Endothelial cell of umbilical vein (primary cell): ENCODE data around the gene TMEM239.

ENCODE experiments used
- CTCF ChIP-seq, 2 donors: IDR thresholded peaks; 1 replicate in 1 of 2; 2 replicates in 1 of 2; pipeline ENCODE4 v1.5.1; 2011; ENCODE audit warnings: low read length in 2 of 2, mild to moderate bottlenecking in 2 of 2, moderate library complexity in 2 of 2, control low read depth in 1 of 2, inconsistent platforms in 1 of 2, low read depth in 1 of 2; ENCODE audit not compliant: insufficient read depth in 1 of 2; ENCODE audit errors: extremely low read depth in 1 of 2
- EZH2 ChIP-seq: IDR thresholded peaks from 2 replicates; pipeline ENCODE4 v1.6.1; 2012; ENCODE audit warnings: borderline replicate concordance, low read depth, mild to moderate bottlenecking, moderate library complexity, low read length, inconsistent platforms; ENCODE audit not compliant: severe bottlenecking
- FOS ChIP-seq: IDR thresholded peaks from 2 replicates; pipeline ENCODE4 v1.6.1; 2011; ENCODE audit warnings: mild to moderate bottlenecking, low read length, moderate library complexity, borderline replicate concordance; ENCODE audit not compliant: insufficient read depth
- JUN ChIP-seq: IDR thresholded peaks from 2 replicates; pipeline ENCODE4 v1.6.1; 2011; ENCODE audit warnings: borderline replicate concordance, low read depth; ENCODE audit not compliant: insufficient read length, insufficient read depth
- MYC ChIP-seq: IDR thresholded peaks from one replicate; pipeline ENCODE4 v1.6.1; 2011; ENCODE audit warnings: mild to moderate bottlenecking, low read depth, low read length
- POLR2A ChIP-seq: IDR thresholded peaks from 2 replicates; pipeline ENCODE4 v1.6.1; 2012; ENCODE audit warnings: low read depth, mild to moderate bottlenecking, control low read depth, low read length
- POLR2AphosphoS5 ChIP-seq: IDR thresholded peaks from 2 replicates; pipeline ENCODE4 v1.6.1; 2012; ENCODE audit warnings: low read depth, mild to moderate bottlenecking, control low read depth, low read length, moderate library complexity; ENCODE audit not compliant: insufficient read depth
- TF ChIP-seq, protein P1 (sequence below): IDR thresholded peaks from 2 replicates; pipeline ENCODE4 v1.6.1; 2011; ENCODE audit not compliant: insufficient read depth, insufficient read length

DNA sequence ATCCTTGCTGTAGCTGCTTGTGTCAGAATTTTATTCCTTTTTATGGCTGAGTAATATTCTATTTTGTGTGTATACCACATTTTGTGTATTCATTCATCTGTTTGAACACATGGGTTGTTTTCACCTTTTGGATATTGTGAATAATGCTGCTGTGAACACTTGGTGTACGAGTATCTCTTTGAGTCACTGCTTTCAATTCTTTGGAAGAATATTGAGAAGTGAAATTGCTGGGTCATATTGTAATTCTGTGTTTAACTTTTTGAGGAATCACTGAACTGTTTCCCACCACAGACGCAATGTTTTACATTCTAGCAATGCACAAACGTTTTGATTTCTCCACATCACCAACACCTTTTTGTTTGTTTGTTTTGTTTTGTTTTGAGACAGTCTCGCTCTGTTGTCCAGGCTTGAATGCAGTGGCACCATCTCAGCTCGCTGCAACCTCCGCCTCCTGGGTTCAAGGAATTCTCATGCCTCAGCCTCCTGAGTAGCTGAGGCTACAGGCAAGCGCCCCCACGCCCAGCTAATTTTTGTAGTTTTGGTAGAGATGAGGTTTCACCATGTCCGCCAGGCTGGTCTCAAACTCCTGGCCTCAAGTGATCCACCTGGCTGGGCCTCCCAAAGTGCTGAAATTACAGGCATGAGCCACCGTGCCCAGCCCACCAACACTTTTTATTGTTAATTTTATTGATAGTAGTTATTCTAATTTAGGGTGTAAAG, 37.4 kb upstream of the TMEM239 start:
- no peak for TF ChIP-seq POLR2AphosphoS5
- no peak for TF ChIP-seq CTCF (IDR thresholded peaks at IDR 0.05; ENCODE audit: extremely low read depth in 1 of 2, insufficient read depth in 1 of 2, low read depth in 1 of 2, low read length in 2 of 2)
- TF ChIP-seq POLR2A, result no peak
- TF ChIP-seq EZH2, result no peak
- TF ChIP-seq FOS, result no peak
- no peak for TF ChIP-seq MYC
- TF ChIP-seq, protein P1, sequence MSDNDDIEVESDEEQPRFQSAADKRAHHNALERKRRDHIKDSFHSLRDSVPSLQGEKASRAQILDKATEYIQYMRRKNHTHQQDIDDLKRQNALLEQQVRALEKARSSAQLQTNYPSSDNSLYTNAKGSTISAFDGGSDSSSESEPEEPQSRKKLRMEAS, result no peak
- no peak for TF ChIP-seq JUN
